GM18867 (cell line): ENCODE results near the gene SCTR.

Experiments used
- ATAC-seq: cut with Tn5 transposase; IDR thresholded peaks from one replicate; pipeline ENCODE4 v1.9.1; 2021; ENCODE audit warnings: mild to moderate bottlenecking, moderate library complexity; ENCODE audit not compliant: unreplicated experiment

The SCTR gene

GRCh38 chr2:119449521-119449920, 74.8 kb downstream of the SCTR start:
- ATAC-seq: no peak

GRCh38 chr2:119448427-119449141, 75.7 kb downstream of the SCTR start:
- ATAC-seq: no peak

- no peak for ATAC-seq
These were observed 78.2 kb downstream of the SCTR start for GRCh38 chr2:119446037-119446436.

GRCh38 chr2:119442850-119443249, 81.4 kb downstream of the SCTR start:
- ATAC-seq: no peak

GRCh38 chr2:119442226-119442619, 82.1 kb downstream of the SCTR start:
- ATAC-seq: no peak

- ATAC-seq: no peak
These were observed 82.7 kb downstream of the SCTR start for GRCh38 chr2:119441376-119442225.

- no peak for ATAC-seq
These were observed 83.4 kb downstream of the SCTR start for GRCh38 chr2:119440873-119441272.

- ATAC-seq: no peak
These were observed 83.8 kb downstream of the SCTR start for GRCh38 chr2:119440501-119440870.

- no peak for ATAC-seq
These were observed 84.4 kb downstream of the SCTR start for GRCh38 chr2:119439574-119440500.

GRCh38 chr2:119438726-119439284, 85.5 kb downstream of the SCTR start:
- no peak for ATAC-seq

- no peak for ATAC-seq
These were observed 86.1 kb downstream of the SCTR start for GRCh38 chr2:119438128-119438656.

GRCh38 chr2:119436993-119437772, 87.1 kb downstream of the SCTR start:
- ATAC-seq: no peak

GRCh38 chr2:119435953-119436297, 88.4 kb downstream of the SCTR start:
- no peak for ATAC-seq

GRCh38 chr2:119435081-119435952, 89.0 kb downstream of the SCTR start:
- no peak for ATAC-seq

GRCh38 chr2:119434664-119435063, 89.6 kb downstream of the SCTR start:
- no peak for ATAC-seq

- ATAC-seq: no peak
These were observed 90.5 kb downstream of the SCTR start for GRCh38 chr2:119433636-119434327.

GRCh38 chr2:119432851-119433522, 91.3 kb downstream of the SCTR start:
- ATAC-seq: no peak
